Activated T-helper 2 cell treated with anti-CD3 and anti-CD28 coated beads, Interferon-gamma antibody, Interleukin-2, Interleukin-4, amounts not matched to agents 10 μg/mL and 5 μg/mL and 100 μg/mL, durations not matched to agents 14 hours and 24 hours and 36 hours (primary cell): ENCODE data around the gene RLF. TPM values are rescaled to one million over a fixed set of nuclear protein-coding genes. Genes with fewer than 3 reads are reported as not detected.
"Not testable (repeated sequence)": the region's sequence is repeated elsewhere in the genome, so short reads cannot be mapped to it uniquely, and the experiment has no call there.

ENCODE experiments used
- DNase-seq: peaks from one replicate; pipeline ENCODE4 v3.0.0; 2021; ENCODE audit warnings: low spot score
- H3K27ac Mint-ChIP-seq: one replicate; pipeline ENCODE4 v1.8.0; 2021; ENCODE audit warnings: mixed read lengths
- H3K27me3 Mint-ChIP-seq: one replicate; pipeline ENCODE4 v1.8.0; 2021; ENCODE audit warnings: low read depth, mixed read lengths
- H3K36me3 Mint-ChIP-seq: one replicate; pipeline ENCODE4 v1.8.0; 2021; ENCODE audit warnings: low read depth, mixed read lengths
- H3K4me1 Mint-ChIP-seq: one replicate; pipeline ENCODE4 v1.8.0; 2021; ENCODE audit warnings: low read depth, mixed read lengths
- H3K4me3 Mint-ChIP-seq: one replicate; pipeline ENCODE4 v1.8.0; 2021; ENCODE audit warnings: low read depth, mild to moderate bottlenecking, moderate library complexity, mixed read lengths
- H3K9me3 Mint-ChIP-seq: one replicate; pipeline ENCODE4 v1.8.0; 2021; ENCODE audit warnings: mixed read lengths
- intact Hi-C: fragments of 100-400 bp; cut with micrococcal nuclease; formaldehyde crosslinking; loops from one replicate; pipeline ENCODE4 v1.15.1; 2023
- total RNA-seq: library from RNA; stranded (reverse); gene quantifications from 2 replicates; pipeline ENCODE4 v1.2.3, GENCODE V29; 2022

Gene RLF
- total RNA-seq, 1 donor from 2014 or later = 22.6 TPM

- peak; percentile 28 for DNase-seq
- H3K27me3 Mint-ChIP-seq = peaks cover 49% of the 10 kb centered on the region
- H3K27ac Mint-ChIP-seq = no peak overlapping the region
- H3K9me3 Mint-ChIP-seq = no peaks in the 10 kb centered on the region
- no peak overlapping the region for H3K4me3 Mint-ChIP-seq
- no peaks in the 10 kb centered on the region for H3K36me3 Mint-ChIP-seq
- H3K4me1 Mint-ChIP-seq = peaks cover 18% of the 10 kb centered on the region
- intact Hi-C loops = loop anchor here (1.0 to 5.0 kb wide), 2 partner anchors 194 to 263 kb away; no protein-coding TSS in a partner anchor
Observed at GRCh38 chr1:40143891-40144575, 17.2 kb upstream of the RLF start.

GRCh38 chr1:40151457-40152079, 9.6 kb upstream of the RLF start:
- Mint-ChIP-seq H3K27me3 (peaks cover 28% of the 10 kb centered on the region), H3K9me3 (no peaks in the 10 kb centered on the region), H3K4me1 (peaks cover 16% of the 10 kb centered on the region), H3K4me3 (no peak overlapping the region), H3K36me3 (no peaks in the 10 kb centered on the region), H3K27ac (no peak overlapping the region)
- intact Hi-C loops = no loop called here
- DNase-seq = no peak

GRCh38 chr1:40153073-40153770, 8.0 kb upstream of the RLF start:
- Mint-ChIP-seq H3K4me3 (no peak overlapping the region), H3K9me3 (no peaks in the 10 kb centered on the region), H3K4me1 (peaks cover 8% of the 10 kb centered on the region), H3K27me3 (peaks cover 14% of the 10 kb centered on the region), H3K36me3 (no peaks in the 10 kb centered on the region), H3K27ac (no peak overlapping the region)
- intact Hi-C loops = loop anchor here (1.0 kb wide), 1 partner anchor 185 kb away; no protein-coding TSS in a partner anchor
- DNase-seq = peak; percentile 13

GRCh38 chr1:40155135-40155534, 6.1 kb upstream of the RLF start:
- H3K27ac Mint-ChIP-seq = no peak overlapping the region
- no peak for DNase-seq
- H3K36me3 Mint-ChIP-seq = no peaks in the 10 kb centered on the region
- H3K4me3 Mint-ChIP-seq = no peak overlapping the region
- H3K9me3 Mint-ChIP-seq = no peaks in the 10 kb centered on the region
- H3K4me1 Mint-ChIP-seq = peaks cover 8% of the 10 kb centered on the region
- intact Hi-C loops = no loop called here
- peaks cover 10% of the 10 kb centered on the region for H3K27me3 Mint-ChIP-seq

DNA sequence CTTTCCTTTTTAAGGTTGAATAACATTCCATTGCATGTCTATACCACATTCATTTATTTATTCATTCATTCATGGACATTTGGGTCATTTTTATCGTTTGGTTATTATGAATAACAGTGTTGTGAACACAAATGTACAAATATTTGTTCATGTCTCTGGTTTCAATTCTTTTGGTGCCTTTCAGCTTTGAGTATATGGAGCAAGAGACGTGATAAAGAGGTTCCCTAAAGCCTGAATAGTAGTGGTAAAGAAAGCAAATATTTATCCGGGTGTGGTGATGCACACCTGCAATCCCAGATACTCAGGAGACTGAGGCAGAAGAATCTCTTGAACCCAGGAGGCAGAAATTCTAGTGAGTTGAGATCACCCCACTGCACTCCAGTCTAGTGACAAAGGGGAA, 5.3 kb upstream of the RLF start:
- no peak overlapping the region for H3K4me3 Mint-ChIP-seq
- intact Hi-C loops = no loop called here
- peaks cover 10% of the 10 kb centered on the region for H3K27me3 Mint-ChIP-seq
- H3K36me3 Mint-ChIP-seq = no peaks in the 10 kb centered on the region
- H3K4me1 Mint-ChIP-seq = peaks cover 11% of the 10 kb centered on the region
- H3K27ac Mint-ChIP-seq = no peak overlapping the region
- H3K9me3 Mint-ChIP-seq = no peaks in the 10 kb centered on the region
- no peak for DNase-seq

DNA sequence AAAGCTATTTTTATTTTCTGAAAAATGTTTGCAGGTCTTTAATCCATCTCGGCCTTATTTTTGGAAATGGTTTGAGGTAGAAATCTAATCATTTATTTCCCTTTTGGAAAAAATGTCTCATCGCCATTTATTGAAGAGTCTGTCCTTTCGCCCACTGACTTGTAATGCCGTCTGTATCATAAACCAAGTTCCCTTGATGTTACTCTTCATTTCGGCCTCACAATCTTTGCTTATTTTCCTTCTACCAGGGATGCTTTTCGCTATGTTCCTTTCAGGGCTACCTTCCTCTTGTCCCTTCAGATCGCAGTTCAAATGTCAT, 422 bp upstream of the RLF start:
- peaks cover 12% of the 10 kb centered on the region for H3K4me1 Mint-ChIP-seq
- intact Hi-C loops = loop anchor here (1.0 to 10.0 kb wide), 5 partner anchors 98 to 242 kb away; partner anchors contain the start of genes CAP1, COL9A2 and ZMPSTE24
- H3K9me3 Mint-ChIP-seq = no peaks in the 10 kb centered on the region
- DNase-seq = no peak
- peaks cover 3% of the 10 kb centered on the region for H3K27me3 Mint-ChIP-seq
- H3K27ac Mint-ChIP-seq = no peak overlapping the region
- H3K36me3 Mint-ChIP-seq = peaks cover 13% of the 10 kb centered on the region
- H3K4me3 Mint-ChIP-seq = no peak overlapping the region

- intact Hi-C loops = loop anchor here (1.0 to 10.0 kb wide), 7 partner anchors 24 to 240 kb away; partner anchors contain the start of genes CAP1, COL9A2 and ZMPSTE24
Observed at GRCh38 chr1:40161888-40162397, 756 bp downstream of the RLF start.

DNA sequence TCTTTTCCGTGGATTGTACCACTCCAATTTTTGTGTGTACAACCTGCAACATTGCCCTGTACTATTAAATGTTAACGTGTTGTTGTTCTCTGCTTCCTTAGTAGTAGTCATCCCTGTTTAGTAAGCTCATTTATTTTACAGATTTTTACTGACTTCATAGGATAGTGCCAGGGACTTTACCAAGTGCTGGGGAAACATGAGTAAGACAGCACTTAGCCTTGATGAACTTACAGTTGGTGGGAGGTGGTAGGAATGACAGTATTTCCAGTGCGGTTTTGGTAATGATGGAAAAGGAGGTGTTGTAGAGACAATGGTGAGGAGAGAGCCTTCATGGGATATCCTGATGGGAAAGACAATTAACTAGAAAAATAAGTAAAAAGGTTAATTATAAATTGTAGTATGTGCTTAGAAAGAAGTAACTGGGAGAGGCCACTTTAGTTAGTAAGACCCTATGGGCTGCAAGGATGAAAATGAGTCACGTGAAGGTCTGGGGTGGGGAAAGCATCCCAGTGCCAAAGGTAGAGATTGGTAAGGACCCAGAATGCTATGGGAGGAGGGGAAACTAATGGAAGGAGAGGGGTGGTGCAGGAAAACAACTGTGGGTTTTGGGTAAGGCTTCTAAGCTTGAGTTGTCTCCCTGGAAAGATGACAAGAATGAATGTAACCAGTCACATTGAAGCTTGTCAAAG, 1.7 kb downstream of the RLF start:
- intact Hi-C loops = loop anchor here (1.0 to 10.0 kb wide), 6 partner anchors 23 to 239 kb away; partner anchors contain the start of genes CAP1 and COL9A2
- no peak overlapping the region for H3K27ac Mint-ChIP-seq
- no peak for DNase-seq

More at GRCh38 chr1:40161888-40162397, 756 bp downstream of the RLF start:
- DNase-seq = no peak
- Mint-ChIP-seq H3K4me3 (no peak overlapping the region), H3K27me3 (peaks cover 3% of the 10 kb centered on the region), H3K27ac (no peak overlapping the region), H3K4me1 (peaks cover 17% of the 10 kb centered on the region), H3K36me3 (peaks cover 21% of the 10 kb centered on the region), H3K9me3 (no peaks in the 10 kb centered on the region)

GRCh38 chr1:40167317-40167716, 6.1 kb downstream of the RLF start:
- peaks cover 33% of the 10 kb centered on the region for H3K36me3 Mint-ChIP-seq
- no peak for DNase-seq
- H3K27me3 Mint-ChIP-seq = no peaks in the 10 kb centered on the region
- no peaks in the 10 kb centered on the region for H3K9me3 Mint-ChIP-seq
- H3K27ac Mint-ChIP-seq = no peak overlapping the region
- peaks cover 25% of the 10 kb centered on the region for H3K4me1 Mint-ChIP-seq
- intact Hi-C loops = loop anchor here (10.0 kb wide), 1 partner anchor 123 kb away; the partner anchor contains the start of gene CAP1
- no peak overlapping the region for H3K4me3 Mint-ChIP-seq

More for the DNA sequence above, 1.7 kb downstream of the RLF start:
- Mint-ChIP-seq H3K4me3 (no peak overlapping the region), H3K36me3 (peaks cover 28% of the 10 kb centered on the region), H3K27me3 (peaks cover 3% of the 10 kb centered on the region), H3K4me1 (peaks cover 23% of the 10 kb centered on the region), H3K9me3 (no peaks in the 10 kb centered on the region)

GRCh38 chr1:40171036-40171435, 9.8 kb downstream of the RLF start:
- no peak for DNase-seq
- intact Hi-C loops = no loop called here
- H3K27me3 Mint-ChIP-seq = no peaks in the 10 kb centered on the region
- H3K4me1 Mint-ChIP-seq = peaks cover 21% of the 10 kb centered on the region
- H3K36me3 Mint-ChIP-seq = peaks cover 19% of the 10 kb centered on the region
- H3K4me3 Mint-ChIP-seq = no peak overlapping the region
- H3K27ac Mint-ChIP-seq = no peak overlapping the region
- H3K9me3 Mint-ChIP-seq = no peaks in the 10 kb centered on the region

- Mint-ChIP-seq H3K27ac (peak overlapping the region; percentile 55), H3K36me3 (peaks cover 25% of the 10 kb centered on the region), H3K27me3 (no peaks in the 10 kb centered on the region), H3K4me3 (no peak overlapping the region), H3K9me3 (no peaks in the 10 kb centered on the region), H3K4me1 (peaks cover 26% of the 10 kb centered on the region)
- DNase-seq = no peak
- intact Hi-C loops = no loop called here
Observed at GRCh38 chr1:40174788-40175187, 13.6 kb downstream of the RLF start.

GRCh38 chr1:40176989-40177388, 15.8 kb downstream of the RLF start:
- intact Hi-C loops, H3K27ac Mint-ChIP-seq, H3K4me3 Mint-ChIP-seq, DNase-seq, H3K9me3 Mint-ChIP-seq, H3K27me3 Mint-ChIP-seq: not testable (repeated sequence)
- Mint-ChIP-seq H3K4me1 (peaks cover 29% of the 10 kb centered on the region), H3K36me3 (peaks cover 33% of the 10 kb centered on the region)
